Breast epithelium (tissue), 4 donors: Measurements from ENCODE around the gene PIP4K2C. TPM values are rescaled to one million over a fixed set of nuclear protein-coding genes. Genes with fewer than 3 reads are reported as not detected.
"Not testable (repeated sequence)": the region's sequence is repeated elsewhere in the genome, so short reads cannot be mapped to it uniquely, and the experiment has no call there.

Experiments
- DNase-seq, 2 donors: peaks; one replicate each; pipeline ENCODE4 v3.0.0-alpha.2; 2019; ENCODE audit warnings: low spot score in 2 of 2
- H3K27ac ChIP-seq, 2 donors: fragments of 200-600 bp; sonication (generic) in 1 of 2; one replicate each; pipeline ENCODE4 v1.5.1; 2016 to 2019; ENCODE audit warnings: mild to moderate bottlenecking in 1 of 2
- H3K27me3 ChIP-seq, 2 donors: fragments of 200-600 bp; sonication (generic) in 1 of 2; one replicate each; pipeline versions ENCODE4 v1.5.1 to v1.6.0; 2017 to 2019; ENCODE audit warnings: control low read depth in 1 of 2, mild to moderate bottlenecking in 1 of 2
- H3K36me3 ChIP-seq: fragments of 200-600 bp; one replicate; pipeline ENCODE4 v1.5.1; 2019
- H3K4me1 ChIP-seq, 2 donors: fragments of 200-600 bp; sonication (generic); one replicate each; pipeline ENCODE4 v1.5.1; 2016 to 2019; ENCODE audit warnings: control low read depth in 1 of 2
- H3K4me3 ChIP-seq, 3 donors: fragments of 200-600 bp; sonication (generic); 1 replicate in 2 of 3; 2 replicates in 1 of 3; pipeline ENCODE4 v1.5.1; 2016 to 2019; ENCODE audit warnings: mild to moderate bottlenecking in 3 of 3, moderate library complexity in 2 of 3
- H3K9me3 ChIP-seq, 2 donors: fragments of 200-600 bp; sonication (generic) in 1 of 2; one replicate each; pipeline ENCODE4 v1.5.1; 2016 to 2019; ENCODE audit warnings: control low read depth in 1 of 2
- CTCF ChIP-seq, 3 donors: fragments of 450-650 bp; IDR thresholded peaks; one replicate each; pipeline ENCODE4 v1.5.1; 2016 to 2017; ENCODE audit warnings: antibody characterized with exemption in 3 of 3, mild to moderate bottlenecking in 3 of 3, moderate library complexity in 3 of 3
- POLR2A ChIP-seq: fragments of 450-650 bp; IDR thresholded peaks from one replicate; pipeline ENCODE4 v1.6.1; 2016; ENCODE audit warnings: antibody characterized with exemption, mild to moderate bottlenecking, moderate library complexity
- POLR2AphosphoS5 ChIP-seq, 3 donors: sonication (generic); formaldehyde crosslinking; IDR thresholded peaks; one replicate each; pipeline ENCODE4 v1.6.1; 2017; ENCODE audit warnings: antibody characterized with exemption in 3 of 3
- intact Hi-C: fragments of 100-400 bp; cut with DNase I; formaldehyde crosslinking; loops from one replicate; pipeline ENCODE4 v1.15.1; 2023; ENCODE audit warnings: low total_unique reads
- total RNA-seq, 3 donors: library from RNA; depleted of rRNA; stranded (reverse); fragments of >200 nt; gene quantifications; one replicate each; pipeline ENCODE4 v1.1.0, GENCODE V29; 2016

Gene PIP4K2C
- total RNA-seq, 3 donors from 2014 or later: 13.8 to 26.9 (median 24.6) TPM

- no peak for DNase-seq
- intact Hi-C loops: no loop called here
- no peaks in the 10 kb centered on the region for H3K9me3 ChIP-seq
- H3K36me3 ChIP-seq: no peaks in the 10 kb centered on the region
- no peaks in the 10 kb centered on the region for H3K27me3 ChIP-seq
- H3K4me3 ChIP-seq: no peak overlapping the region
- no peaks in the 10 kb centered on the region for H3K4me1 ChIP-seq
- no peak overlapping the region for H3K27ac ChIP-seq
- TF ChIP-seq POLR2AphosphoS5 (IDR thresholded peaks at IDR 0.05) (no peak), CTCF (IDR thresholded peaks at IDR 0.05) (no peak), POLR2A (no peak)
These were observed 21.1 kb upstream of the PIP4K2C start for GRCh38 chr12:57569858-57570257.

GRCh38 chr12:57570438-57570837 is 20.6 kb upstream of the PIP4K2C start:
- DNase-seq, H3K4me1 ChIP-seq, intact Hi-C loops, H3K27me3 ChIP-seq, H3K36me3 ChIP-seq, H3K4me3 ChIP-seq, H3K9me3 ChIP-seq, H3K27ac ChIP-seq: not testable (repeated sequence)

GRCh38 chr12:57571926-57572762 is 18.8 kb upstream of the PIP4K2C start:
- Histone ChIP-seq H3K4me1 (no peaks in the 10 kb centered on the region), H3K9me3 (no peaks in the 10 kb centered on the region), H3K27me3 (no peaks in the 10 kb centered on the region), H3K36me3 (no peaks in the 10 kb centered on the region), H3K4me3 (no peak overlapping the region), H3K27ac (no peak overlapping the region)
- intact Hi-C loops: no loop called here
- TF ChIP-seq POLR2A (no peak), CTCF (IDR thresholded peaks at IDR 0.05) (no peak), POLR2AphosphoS5 (IDR thresholded peaks at IDR 0.05) (no peak)
- no peak for DNase-seq

- no peaks in the 10 kb centered on the region for H3K9me3 ChIP-seq
- no peak overlapping the region for H3K4me3 ChIP-seq
- DNase-seq: no peak
- H3K4me1 ChIP-seq: no peaks in the 10 kb centered on the region
- intact Hi-C loops: no loop called here
- TF ChIP-seq POLR2AphosphoS5 (IDR thresholded peaks at IDR 0.05) (no peak), POLR2A (no peak), CTCF (IDR thresholded peaks at IDR 0.05) (no peak)
- no peaks in the 10 kb centered on the region for H3K36me3 ChIP-seq
- H3K27me3 ChIP-seq: no peaks in the 10 kb centered on the region
- no peak overlapping the region for H3K27ac ChIP-seq
These were observed 16.2 kb upstream of the PIP4K2C start for GRCh38 chr12:57574795-57575194.

- Histone ChIP-seq H3K36me3 (no peaks in the 10 kb centered on the region), H3K9me3 (no peaks in the 10 kb centered on the region), H3K4me1 (no peaks in the 10 kb centered on the region), H3K27ac (no peak overlapping the region), H3K4me3 (no peak overlapping the region), H3K27me3 (no peaks in the 10 kb centered on the region)
- DNase-seq: peak in 1 of 2 donors; percentile 36
- TF ChIP-seq CTCF (IDR thresholded peaks at IDR 0.05) (no peak), POLR2A (no peak), POLR2AphosphoS5 (IDR thresholded peaks at IDR 0.05) (no peak)
- intact Hi-C loops: no loop called here
These were observed 15.0 kb upstream of the PIP4K2C start for GRCh38 chr12:57575771-57576612.
